Hematopoietic multipotent progenitor cell treated with erythropoietin and hydrocortisone succinate and interleukin-3 and kit ligand, for 15 days (in vitro differentiated cells): ENCODE data around the gene HP1BP3.
A peak's percentile ranks its signal among the peaks of the same experiment; 100 is the strongest.

ENCODE experiments used
- DNase-seq: peaks from one replicate; pipeline ENCODE4 v3.0.0-alpha.2; 2015; ENCODE audit warnings: low spot score

HP1BP3 gene

GRCh38 chr1:20770314-20771087 is 16.6 kb downstream of the HP1BP3 start:
- no peak for DNase-seq

- DNase-seq = no peak
Observed at GRCh38 chr1:20767271-20767670, 19.8 kb downstream of the HP1BP3 start.

GRCh38 chr1:20763417-20763816 is 23.7 kb downstream of the HP1BP3 start:
- no peak for DNase-seq

GRCh38 chr1:20760322-20760721 is 26.8 kb downstream of the HP1BP3 start:
- DNase-seq = no peak

GRCh38 chr1:20753589-20753988 is 33.5 kb downstream of the HP1BP3 start:
- no peak for DNase-seq

DNA sequence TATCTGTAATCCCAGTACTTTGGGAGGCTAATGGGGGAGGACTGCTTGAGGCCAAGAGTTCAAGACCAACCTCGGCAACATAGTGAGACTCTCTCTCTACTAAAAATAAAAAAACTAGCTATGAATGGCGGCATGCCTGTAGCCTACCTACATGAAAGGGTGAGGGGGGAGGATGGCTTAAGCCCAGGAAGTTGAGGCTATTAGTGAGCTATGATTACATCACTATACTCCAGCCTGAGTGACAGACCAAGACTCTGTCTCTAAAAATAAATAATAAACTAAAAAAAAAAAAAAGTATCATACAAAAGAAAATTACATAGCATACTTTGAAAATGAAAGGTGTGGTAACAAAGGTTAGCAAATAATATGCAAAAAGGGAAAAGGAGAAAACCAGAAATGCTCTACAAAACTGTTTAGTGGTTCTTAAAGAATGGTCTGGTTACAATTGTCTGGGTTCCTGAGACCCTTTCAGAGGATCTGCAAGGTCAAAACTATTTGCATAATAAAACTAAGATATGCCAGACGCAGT is 35.6 kb downstream of the HP1BP3 start:
- no peak for DNase-seq

DNA sequence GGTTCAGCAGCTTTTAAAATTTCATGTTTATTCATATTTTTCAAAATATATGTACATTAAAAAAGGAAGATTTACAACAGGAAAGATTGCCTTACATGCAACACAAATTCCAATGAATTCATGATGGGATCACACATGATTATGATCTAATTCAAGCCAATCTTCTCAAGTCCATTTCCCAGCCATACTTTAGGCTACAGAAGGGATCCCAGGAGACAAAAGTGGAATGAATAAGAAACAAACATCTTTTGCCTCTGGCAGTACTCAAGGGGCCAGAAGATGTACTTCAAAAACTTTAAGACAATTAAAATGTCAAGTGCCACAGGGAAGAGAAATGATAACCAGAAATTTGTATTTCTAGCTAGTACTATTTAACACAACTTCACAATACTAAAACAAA is 44.4 kb downstream of the HP1BP3 start:
- no peak for DNase-seq

DNA sequence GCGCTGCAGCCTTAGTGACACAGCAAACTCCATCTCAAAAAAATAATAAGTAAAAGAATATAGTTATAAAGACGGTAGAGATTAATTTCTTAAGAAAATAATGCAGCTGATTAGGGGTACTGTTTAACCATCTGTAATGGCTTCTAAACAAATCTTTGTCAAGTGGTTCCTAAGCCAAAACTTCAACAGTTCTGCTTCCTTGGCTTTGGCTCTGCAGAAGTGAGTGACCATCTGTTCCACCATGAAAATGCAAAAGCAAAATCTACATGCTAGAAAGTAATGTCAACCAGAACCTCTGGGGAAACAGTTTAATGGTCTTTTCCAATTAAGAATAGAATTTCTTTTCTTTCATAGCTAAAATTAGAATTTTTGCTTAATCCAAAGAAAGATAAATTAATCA is 46.3 kb downstream of the HP1BP3 start:
- DNase-seq = no peak

DNA sequence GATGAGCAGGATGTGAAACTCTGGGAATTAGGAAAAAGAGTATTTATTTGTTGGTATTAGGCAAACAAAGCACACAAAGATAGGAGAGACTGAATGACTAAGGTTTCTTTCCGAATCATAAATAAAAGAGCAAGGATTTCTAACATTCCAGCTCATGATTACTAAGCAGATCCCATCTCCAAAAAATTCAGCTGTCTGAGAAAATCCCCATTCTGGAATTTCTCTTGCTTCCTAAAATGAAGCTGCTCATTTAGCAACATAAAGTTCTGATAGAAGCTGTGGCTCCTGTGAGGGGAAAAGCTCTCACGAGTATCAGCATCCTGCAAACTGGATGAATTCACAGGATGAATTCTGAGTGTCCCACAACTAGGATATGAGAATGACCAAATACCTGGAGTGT is 47.9 kb downstream of the HP1BP3 start:
- no peak for DNase-seq

- DNase-seq = no peak
Observed at GRCh38 chr1:20735581-20736111, 51.5 kb downstream of the HP1BP3 start.

DNA sequence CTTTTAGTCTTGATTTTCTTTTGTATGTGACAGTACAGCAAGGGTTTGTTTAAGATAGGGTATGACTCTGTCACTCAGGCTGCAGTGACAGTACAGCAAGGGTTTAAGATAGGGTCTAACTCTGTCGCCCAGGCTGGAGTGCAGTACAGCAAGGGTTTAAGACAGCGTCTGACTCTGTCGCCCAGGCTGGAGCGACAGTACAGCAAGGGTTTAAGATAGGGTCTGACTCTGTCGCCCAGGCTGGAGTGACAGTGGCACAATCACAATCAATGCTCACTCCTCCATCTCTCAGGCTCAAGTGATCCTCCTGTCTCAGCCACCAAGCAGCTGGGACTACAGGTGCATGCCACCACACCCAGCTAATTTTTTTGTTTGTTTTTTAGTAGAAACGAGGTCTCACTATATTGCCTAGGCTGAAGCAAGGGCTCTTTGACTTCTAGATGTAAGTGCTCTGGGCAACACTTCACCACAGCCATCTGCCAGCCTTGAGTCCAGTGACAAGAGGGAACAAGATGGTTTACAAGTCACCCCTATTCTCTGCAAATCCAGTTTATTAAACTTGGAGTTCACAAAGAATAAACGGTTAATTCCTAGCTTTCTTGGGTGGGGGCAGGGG is 53.6 kb downstream of the HP1BP3 start:
- DNase-seq = no peak

GRCh38 chr1:20732588-20733359 is 54.3 kb downstream of the HP1BP3 start, which contains the start of gene SH2D5:
TSS of gene SH2D5 (minus strand) at chr1:20732703. CDS start at chr1:20728044, 4,659 bp downstream.
- DNase-seq = peak; percentile 51

DNA sequence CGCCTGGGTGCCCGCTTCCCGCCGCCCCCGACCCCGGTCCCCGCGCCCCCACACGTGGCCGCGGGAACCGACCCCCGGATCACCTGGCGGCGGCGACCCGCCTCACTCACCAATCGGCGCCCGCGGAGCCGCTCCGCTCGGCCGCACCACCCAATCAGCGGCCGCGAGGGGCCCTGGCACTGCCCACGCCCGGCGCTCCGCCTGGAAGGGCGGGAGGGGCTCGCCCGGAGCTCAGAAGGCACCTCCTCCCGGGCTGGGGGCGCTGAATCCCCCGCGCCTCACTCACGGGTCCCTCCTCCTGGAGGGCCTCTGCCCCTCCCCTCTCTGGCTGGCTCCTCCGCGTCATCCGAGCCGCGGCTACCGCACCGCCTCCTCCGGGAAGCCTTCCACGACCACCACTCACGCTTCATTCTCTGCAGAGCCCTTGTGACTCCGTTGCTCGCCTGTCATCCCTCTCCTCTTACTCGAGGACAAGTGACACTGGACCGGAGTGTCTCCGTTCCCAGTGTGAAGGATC is 55.0 kb downstream of the HP1BP3 start:
- DNase-seq = no peak

DNA sequence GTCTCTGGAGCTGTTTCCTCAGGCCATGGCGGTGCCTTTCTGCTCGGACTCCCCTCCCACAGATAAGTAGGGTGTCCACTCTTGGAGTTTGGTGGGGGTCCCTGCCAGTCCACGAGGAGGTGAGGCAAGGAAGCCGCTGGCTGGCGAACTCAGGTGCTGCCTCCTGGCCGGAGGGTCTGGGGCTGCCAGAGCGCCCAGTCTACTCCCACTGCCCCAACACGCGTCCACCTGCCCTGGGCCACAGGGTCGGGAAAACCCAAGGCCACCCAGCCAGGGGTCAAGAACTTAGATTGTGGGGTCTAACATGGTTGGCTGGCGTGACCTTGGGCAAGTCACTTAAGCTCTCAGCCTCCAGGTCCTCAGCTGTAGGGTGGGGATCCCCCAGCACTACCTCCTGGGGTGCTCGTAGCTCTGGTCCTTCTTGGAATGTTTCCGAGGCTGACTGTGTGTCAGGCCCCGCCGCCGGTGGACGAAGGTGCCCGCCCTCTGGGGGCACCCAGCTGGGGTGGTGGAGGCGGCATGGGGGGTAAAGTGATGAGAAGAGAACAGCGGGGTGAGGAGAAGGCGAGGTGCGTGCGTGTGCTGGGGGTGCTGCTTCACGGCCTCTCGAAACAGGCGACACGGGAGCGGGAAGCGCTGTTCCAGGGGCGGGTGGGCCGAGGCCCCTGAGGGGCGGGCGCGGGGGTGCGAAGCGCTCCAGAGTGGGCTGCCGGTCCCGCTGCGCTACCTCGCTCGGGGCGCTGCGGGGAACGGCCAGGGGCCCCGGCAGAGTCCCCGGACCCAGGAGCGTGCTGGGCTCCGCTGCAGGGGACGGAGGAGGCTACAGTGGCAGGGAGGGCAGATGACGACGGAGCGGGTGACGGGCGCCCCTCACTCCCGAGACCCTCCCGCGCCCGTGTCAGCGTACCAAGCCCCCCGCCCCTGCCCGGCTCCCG is 55.8 kb downstream of the HP1BP3 start:
- DNase-seq = no peak

DNA sequence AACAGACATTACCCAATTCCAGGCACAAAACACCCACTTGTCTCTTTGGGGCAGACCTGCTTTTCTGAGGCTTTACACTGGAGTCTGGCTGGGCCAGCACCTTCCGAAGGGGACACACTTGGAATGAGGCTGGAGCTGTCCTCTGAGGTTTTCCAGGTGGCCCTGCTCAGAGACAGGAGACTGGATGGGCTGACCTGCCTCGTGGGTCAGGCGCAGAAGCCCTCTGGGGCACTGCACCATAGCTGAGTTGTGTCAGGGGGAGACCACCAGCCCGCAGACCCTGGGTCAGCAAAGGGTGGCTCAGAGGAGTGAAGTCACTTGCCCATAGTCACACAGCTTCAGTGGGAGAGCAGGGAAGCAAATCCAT is 56.4 kb downstream of the HP1BP3 start:
- no peak for DNase-seq

GRCh38 chr1:20729990-20730689 is 57.0 kb downstream of the HP1BP3 start:
- DNase-seq = no peak

- DNase-seq = no peak
Observed at GRCh38 chr1:20729155-20729931, 57.8 kb downstream of the HP1BP3 start.

DNA sequence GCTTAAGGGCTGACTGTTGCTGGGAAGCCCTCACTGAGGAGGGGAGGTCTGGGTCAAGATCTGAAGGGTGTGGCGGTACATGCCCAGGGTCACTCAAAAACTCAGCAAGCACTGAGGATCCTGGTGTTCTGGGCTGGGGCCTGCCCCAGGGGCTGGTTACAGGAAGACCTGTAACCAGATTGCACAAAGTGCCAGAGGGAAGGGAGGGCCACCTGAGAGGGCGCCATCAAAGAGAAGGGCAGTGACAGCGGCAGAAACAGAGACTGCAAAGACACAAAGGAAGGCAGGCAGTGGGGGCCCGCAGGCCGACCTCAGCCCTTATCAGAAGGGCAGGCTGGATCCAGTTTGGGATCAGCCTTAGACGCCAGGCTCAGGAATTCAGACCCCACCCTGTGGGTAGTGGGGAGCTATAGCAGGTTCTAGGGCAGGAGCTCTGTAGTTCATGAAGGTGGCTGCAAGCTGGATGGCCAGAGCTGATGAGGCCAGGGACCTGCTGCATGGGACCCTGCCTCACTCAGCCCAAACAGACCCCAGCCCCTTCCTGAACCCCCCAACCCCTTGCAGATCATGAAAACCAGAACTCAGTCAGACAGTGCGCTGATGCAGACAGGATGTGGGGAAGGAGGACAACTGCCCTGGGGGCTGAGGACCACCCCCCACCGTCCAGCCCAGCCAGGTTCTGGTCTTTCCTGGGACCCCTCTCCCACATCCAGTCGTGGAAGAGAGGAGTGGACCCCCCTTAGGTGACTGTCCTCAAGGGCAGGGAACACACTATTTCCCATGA is 58.5 kb downstream of the HP1BP3 start:
- no peak for DNase-seq

GRCh38 chr1:20727746-20728316 is 59.3 kb downstream of the HP1BP3 start:
- DNase-seq = no peak
